Smooth muscle cell (in vitro differentiated cells): ENCODE measurements around the gene CADM2. TPM values are rescaled to one million over a fixed set of nuclear protein-coding genes. Genes with fewer than 3 reads are reported as not detected.

ENCODE experiments used
- DNase-seq: peaks from one replicate; lab custom pipeline; 2025; ENCODE audit not compliant: unreplicated experiment; lab: John Stamatoyannopoulos, UW
- H2AFZ ChIP-seq: fragments of 200-600 bp; sonication (generic); 2 replicates; pipeline ENCODE4 v1.6.0; 2016; ENCODE audit warnings: antibody characterized with exemption, low read depth, mild to moderate bottlenecking
- H3F3A ChIP-seq: fragments of 200-600 bp; sonication (generic); 2 replicates; pipeline ENCODE4 v1.6.0; 2017; ENCODE audit warnings: antibody characterized with exemption, low read depth
- H3K27ac ChIP-seq: fragments of 200-600 bp; sonication (generic); 2 replicates; pipeline ENCODE4 v1.5.1; 2016; ENCODE audit warnings: low read depth, mild to moderate bottlenecking
- H3K27me3 ChIP-seq: fragments of 200-600 bp; sonication (generic); 2 replicates; pipeline ENCODE4 v1.6.1; 2016; ENCODE audit warnings: low read depth, mild to moderate bottlenecking
- H3K36me3 ChIP-seq: fragments of 200-600 bp; sonication (generic); 2 replicates; pipeline ENCODE4 v1.5.1; 2016; ENCODE audit warnings: low read depth
- H3K4me1 ChIP-seq: fragments of 200-600 bp; sonication (generic); 2 replicates; pipeline ENCODE4 v1.5.1; 2016; ENCODE audit warnings: low read depth
- H3K4me2 ChIP-seq: fragments of 200-600 bp; sonication (generic); 2 replicates; pipeline ENCODE4 v1.6.0; 2016; ENCODE audit warnings: mild to moderate bottlenecking
- H3K4me3 ChIP-seq: fragments of 200-600 bp; sonication (generic); 2 replicates; pipeline ENCODE4 v1.5.1; 2016; ENCODE audit warnings: mild to moderate bottlenecking
- H3K79me2 ChIP-seq: fragments of 200-600 bp; sonication (generic); 2 replicates; pipeline ENCODE4 v1.6.0; 2016; ENCODE audit warnings: low read depth, mild to moderate bottlenecking
- H3K9ac ChIP-seq: fragments of 200-600 bp; sonication (generic); 2 replicates; pipeline ENCODE4 v1.6.0; 2016; ENCODE audit warnings: low read depth
- H3K9me3 ChIP-seq: fragments of 200-600 bp; sonication (generic); replicated peaks from 2 replicates; pipeline ENCODE4 v1.5.1; 2016; ENCODE audit warnings: low read depth
- H4K20me1 ChIP-seq: fragments of 200-600 bp; sonication (generic); 2 replicates; pipeline ENCODE4 v1.6.0; 2016; ENCODE audit warnings: low read depth
- WGBS: methylation state at CpG from one replicate; pipeline ENCODE4 v1.1.7; 2016; ENCODE audit warnings: low lambda C conversion rate; 5-methylcytosine and 5-hydroxymethylcytosine counted together
- polyA plus RNA-seq: library from polyadenylated mRNA; unstranded; fragments of >200 nt; fragmentation: Nextera tagmentation; extraction: Ambion mirVana; gene quantifications from 2 replicates; pipeline ENCODE4 v1.2.1, GENCODE V29; 2016
- total RNA-seq: library from RNA; depleted of rRNA; stranded (reverse); fragments of >200 nt; gene quantifications from 2 replicates; pipeline ENCODE4 v1.2.3, GENCODE V29; 2014
- TF ChIP-seq, protein P1 (sequence below): fragments of 200-600 bp; sonication (generic); IDR thresholded peaks from 2 replicates; pipeline ENCODE4 v1.5.1; 2017; ENCODE audit warnings: borderline replicate concordance, mild to moderate bottlenecking, antibody characterized with exemption; ENCODE audit not compliant: insufficient read depth, poor library complexity, severe bottlenecking

The CADM2 gene
- total and polyA plus RNA-seq, 2 experiments from 2014 or later, result 0.13 TPM; not detected in 1

DNA sequence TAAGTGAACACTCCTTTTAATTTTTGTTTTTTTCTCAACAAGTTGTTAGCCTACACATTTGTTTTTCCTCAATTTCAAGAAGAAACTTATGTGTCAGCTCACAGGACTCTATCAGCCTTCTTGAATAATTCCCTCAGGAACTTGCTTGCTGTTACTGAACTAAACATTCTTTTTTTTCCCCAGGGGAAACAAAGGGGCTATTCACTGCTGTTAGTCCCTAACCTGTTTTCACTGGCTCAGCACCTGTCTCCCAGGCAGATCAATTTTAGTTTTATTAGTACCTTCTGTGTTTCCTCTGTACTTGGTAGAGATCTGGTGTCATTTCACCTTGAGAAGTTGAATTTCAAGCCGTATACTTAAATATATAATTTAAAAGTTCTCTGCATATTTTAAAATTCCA lies 644.6 kb downstream of the CADM2 start:
- no peak for DNase-seq
- no peaks in the 10 kb centered on the region for H3K9me3 ChIP-seq
- peaks cover 3% of the 10 kb centered on the region for H3K27me3 ChIP-seq
- H3K4me3 ChIP-seq, result no peak overlapping the region
- H3F3A ChIP-seq, result no peaks in the 10 kb centered on the region
- peaks cover 2% of the 10 kb centered on the region for H3K4me1 ChIP-seq
- 88% methylated on average over 1 of the region's 1 CpG for WGBS
- H3K9ac ChIP-seq, result no peak overlapping the region
- TF ChIP-seq, protein P1, sequence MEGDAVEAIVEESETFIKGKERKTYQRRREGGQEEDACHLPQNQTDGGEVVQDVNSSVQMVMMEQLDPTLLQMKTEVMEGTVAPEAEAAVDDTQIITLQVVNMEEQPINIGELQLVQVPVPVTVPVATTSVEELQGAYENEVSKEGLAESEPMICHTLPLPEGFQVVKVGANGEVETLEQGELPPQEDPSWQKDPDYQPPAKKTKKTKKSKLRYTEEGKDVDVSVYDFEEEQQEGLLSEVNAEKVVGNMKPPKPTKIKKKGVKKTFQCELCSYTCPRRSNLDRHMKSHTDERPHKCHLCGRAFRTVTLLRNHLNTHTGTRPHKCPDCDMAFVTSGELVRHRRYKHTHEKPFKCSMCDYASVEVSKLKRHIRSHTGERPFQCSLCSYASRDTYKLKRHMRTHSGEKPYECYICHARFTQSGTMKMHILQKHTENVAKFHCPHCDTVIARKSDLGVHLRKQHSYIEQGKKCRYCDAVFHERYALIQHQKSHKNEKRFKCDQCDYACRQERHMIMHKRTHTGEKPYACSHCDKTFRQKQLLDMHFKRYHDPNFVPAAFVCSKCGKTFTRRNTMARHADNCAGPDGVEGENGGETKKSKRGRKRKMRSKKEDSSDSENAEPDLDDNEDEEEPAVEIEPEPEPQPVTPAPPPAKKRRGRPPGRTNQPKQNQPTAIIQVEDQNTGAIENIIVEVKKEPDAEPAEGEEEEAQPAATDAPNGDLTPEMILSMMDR, result no peak
- H2AFZ ChIP-seq, result no peak overlapping the region
- H3K79me2 ChIP-seq, result no peaks in the 10 kb centered on the region
- H4K20me1 ChIP-seq, result no peaks in the 10 kb centered on the region
- no peaks in the 10 kb centered on the region for H3K36me3 ChIP-seq
- H3K4me2 ChIP-seq, result no peak overlapping the region
- no peak overlapping the region for H3K27ac ChIP-seq

DNA sequence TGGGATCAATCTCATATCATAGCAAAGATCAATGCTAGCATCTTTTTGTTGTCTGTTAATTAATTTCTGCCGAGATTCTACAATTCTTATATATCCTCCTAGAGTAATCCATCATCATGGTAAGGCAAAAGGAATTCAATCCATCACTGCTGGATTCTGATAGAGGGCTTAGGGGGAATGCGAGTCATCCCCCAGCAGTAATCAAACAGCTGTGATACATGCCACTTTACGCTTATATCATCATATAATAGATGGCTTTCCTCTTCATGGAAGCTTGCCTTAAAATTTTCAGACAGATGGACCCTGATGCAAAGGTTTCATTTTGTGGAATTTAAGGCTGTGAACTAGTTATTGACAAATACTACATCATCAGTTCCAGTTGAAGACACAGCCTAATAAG lies 645.9 kb downstream of the CADM2 start:
- DNase-seq, result no peak
- H3K27me3 ChIP-seq, result peaks cover 3% of the 10 kb centered on the region
- H3K4me1 ChIP-seq, result peaks cover 2% of the 10 kb centered on the region
- H3F3A ChIP-seq, result no peaks in the 10 kb centered on the region
- no peaks in the 10 kb centered on the region for H3K79me2 ChIP-seq
- H3K4me2 ChIP-seq, result peak overlapping the region; percentile 14
- no peaks in the 10 kb centered on the region for H3K9me3 ChIP-seq
- H3K4me3 ChIP-seq, result no peak overlapping the region
- H3K27ac ChIP-seq, result no peak overlapping the region
- TF ChIP-seq, protein P1, result no peak
- no peak overlapping the region for H2AFZ ChIP-seq
- no peak overlapping the region for H3K9ac ChIP-seq
- WGBS, result 88% methylated on average over 3 of the region's 3 CpGs
- no peaks in the 10 kb centered on the region for H4K20me1 ChIP-seq
- H3K36me3 ChIP-seq, result no peaks in the 10 kb centered on the region

DNA sequence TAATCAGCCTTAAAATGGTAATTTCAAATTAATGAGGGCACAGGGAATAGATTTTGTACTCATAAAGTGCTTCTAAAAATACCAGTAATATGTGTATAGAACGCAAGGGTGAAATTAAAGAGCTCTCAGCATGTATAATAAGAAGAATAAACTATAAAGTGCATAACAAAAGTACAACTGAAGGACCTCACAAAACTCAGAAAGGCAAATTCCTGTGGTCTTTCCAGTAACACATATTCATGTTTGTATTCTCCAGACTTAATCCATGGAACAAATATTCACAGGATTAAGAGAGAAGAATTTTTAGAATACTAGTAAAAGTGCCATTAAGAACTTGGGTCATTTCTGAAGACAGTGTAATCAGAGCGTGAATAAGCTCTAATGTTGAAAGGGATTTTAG lies 646.3 kb downstream of the CADM2 start:
- peaks cover 3% of the 10 kb centered on the region for H3K27me3 ChIP-seq
- TF ChIP-seq, protein P1, result no peak
- H4K20me1 ChIP-seq, result no peaks in the 10 kb centered on the region
- no peak overlapping the region for H2AFZ ChIP-seq
- DNase-seq, result no peak
- 89% methylated on average over 2 of the region's 2 CpGs for WGBS
- no peaks in the 10 kb centered on the region for H3K79me2 ChIP-seq
- peaks cover 2% of the 10 kb centered on the region for H3K4me1 ChIP-seq
- no peak overlapping the region for H3K9ac ChIP-seq
- H3K4me3 ChIP-seq, result no peak overlapping the region
- no peak overlapping the region for H3K27ac ChIP-seq
- H3K36me3 ChIP-seq, result no peaks in the 10 kb centered on the region
- H3K4me2 ChIP-seq, result peak overlapping the region; percentile 14
- H3F3A ChIP-seq, result no peaks in the 10 kb centered on the region
- H3K9me3 ChIP-seq, result no peaks in the 10 kb centered on the region

DNA sequence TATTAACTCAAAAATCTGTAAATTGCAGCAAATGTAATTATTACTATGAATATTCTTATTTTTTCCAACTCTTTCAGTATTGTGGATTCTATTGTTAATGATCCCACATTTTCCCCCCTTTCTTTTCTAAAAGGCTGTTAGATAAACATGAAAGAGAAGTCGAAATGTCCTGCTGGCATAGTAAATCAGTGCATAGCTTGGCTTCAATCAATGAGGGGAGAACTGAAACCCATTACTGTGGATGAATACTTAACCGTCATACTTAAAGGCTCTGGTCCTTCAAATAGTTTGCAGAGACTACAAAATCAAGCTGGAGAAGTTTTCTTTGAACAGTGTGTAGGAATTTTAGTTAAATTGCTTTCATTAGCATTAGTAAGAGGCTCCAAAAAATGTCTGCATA lies 667.9 kb downstream of the CADM2 start:
- Histone ChIP-seq H3K4me1 (peaks cover 9% of the 10 kb centered on the region), H2AFZ (no peak overlapping the region), H3K9ac (no peak overlapping the region), H3K4me2 (no peak overlapping the region), H3K9me3 (no peaks in the 10 kb centered on the region), H3F3A (no peaks in the 10 kb centered on the region), H4K20me1 (no peaks in the 10 kb centered on the region), H3K4me3 (no peak overlapping the region), H3K27me3 (peaks cover 5% of the 10 kb centered on the region), H3K27ac (no peak overlapping the region), H3K79me2 (no peaks in the 10 kb centered on the region), H3K36me3 (no peaks in the 10 kb centered on the region)
- DNase-seq, result no peak
- TF ChIP-seq, protein P1, result no peak
- WGBS, result 31% methylated on average over 2 of the region's 2 CpGs
